SW480 (cell line): Measurements from ENCODE around the gene ADK.

ENCODE experiments used
- DNase-seq: peaks from one replicate; pipeline ENCODE4 v3.0.0-alpha.2; 2016; ENCODE audit warnings: low spot score

Gene ADK

DNA sequence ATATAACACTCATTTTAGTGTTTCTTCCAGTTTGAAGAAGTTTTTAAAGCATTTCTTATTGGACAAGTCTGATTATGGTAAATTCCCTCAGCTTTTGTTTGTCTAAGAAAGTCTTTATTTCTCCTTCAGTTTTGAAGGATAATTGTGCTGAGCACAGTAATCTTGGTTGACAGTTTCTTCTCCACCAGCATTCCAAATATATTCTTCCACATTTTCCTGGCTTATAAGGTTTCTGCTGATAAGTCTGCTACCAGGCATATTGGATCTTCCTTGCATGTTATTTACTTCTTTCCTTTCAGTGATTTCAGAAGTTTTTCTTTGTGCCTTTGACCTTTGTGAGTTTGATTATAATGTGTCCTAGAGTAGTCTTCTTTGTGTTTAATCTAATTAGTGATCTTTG, 210.7 kb downstream of the ADK start:
- no peak for DNase-seq

DNA sequence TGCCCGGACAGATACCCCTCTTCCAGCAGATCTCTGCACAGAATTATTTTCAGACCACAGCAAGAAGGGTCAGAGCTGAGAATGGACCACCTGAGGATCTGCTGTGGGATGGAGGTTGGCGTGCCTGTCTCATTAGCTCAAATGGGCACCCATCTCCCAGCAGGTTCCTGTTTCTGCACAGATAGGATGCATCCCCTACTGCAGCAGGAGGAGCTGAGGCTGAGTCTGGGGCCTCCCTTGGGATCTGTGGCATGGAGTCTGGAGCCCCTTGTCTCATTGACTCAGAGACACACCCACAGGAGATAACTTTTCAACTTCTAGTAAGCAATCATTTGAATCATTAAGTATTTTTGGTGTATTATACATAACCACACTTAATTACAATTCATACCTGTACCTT, 212.7 kb downstream of the ADK start:
- DNase-seq = no peak

GRCh38 chr10:74365109-74365508, 214.1 kb downstream of the ADK start:
- DNase-seq = no peak

DNA sequence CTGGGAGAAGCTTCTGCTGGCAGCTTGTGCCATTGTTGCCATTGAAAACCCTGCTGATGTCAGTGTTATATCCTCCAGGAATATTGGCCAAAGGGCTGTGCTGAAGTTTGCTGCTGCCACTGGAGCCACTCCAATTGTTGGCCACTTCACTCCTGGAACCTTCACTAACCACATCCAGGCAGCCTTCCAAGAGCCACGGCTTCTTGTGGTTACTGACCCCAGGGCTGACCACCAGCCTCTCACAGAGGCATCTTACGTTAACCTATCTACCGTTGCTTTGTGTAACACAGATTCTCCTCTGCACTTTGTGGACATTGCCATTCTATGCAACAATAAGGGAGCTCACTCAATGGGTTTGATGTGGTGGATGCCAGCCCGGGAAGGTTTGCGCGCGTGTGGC, 220.7 kb downstream of the ADK start:
- no peak for DNase-seq

GRCh38 chr10:74373059-74373458, 222.0 kb downstream of the ADK start:
- no peak for DNase-seq

GRCh38 chr10:74377476-74377875, 226.5 kb downstream of the ADK start:
- no peak for DNase-seq

DNA sequence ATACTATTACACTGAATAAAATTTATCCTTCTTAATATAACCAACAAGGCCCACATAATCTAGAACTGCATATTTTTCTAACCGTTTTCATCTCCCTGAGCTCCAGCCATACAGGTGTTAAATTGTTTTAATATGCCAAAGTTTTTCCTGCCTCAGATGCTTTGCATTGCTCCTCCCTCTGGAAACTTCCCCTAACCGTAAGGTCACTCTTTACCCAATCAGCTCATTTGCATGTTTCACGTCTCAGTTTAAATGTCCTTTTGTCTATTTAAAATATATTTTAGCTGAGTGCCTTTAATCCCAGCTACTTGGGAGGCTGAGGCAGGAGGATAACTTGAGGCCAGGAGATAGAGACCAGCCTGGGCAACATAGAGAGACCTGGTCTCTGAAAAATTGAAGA, 228.5 kb downstream of the ADK start:
- DNase-seq = no peak

DNA sequence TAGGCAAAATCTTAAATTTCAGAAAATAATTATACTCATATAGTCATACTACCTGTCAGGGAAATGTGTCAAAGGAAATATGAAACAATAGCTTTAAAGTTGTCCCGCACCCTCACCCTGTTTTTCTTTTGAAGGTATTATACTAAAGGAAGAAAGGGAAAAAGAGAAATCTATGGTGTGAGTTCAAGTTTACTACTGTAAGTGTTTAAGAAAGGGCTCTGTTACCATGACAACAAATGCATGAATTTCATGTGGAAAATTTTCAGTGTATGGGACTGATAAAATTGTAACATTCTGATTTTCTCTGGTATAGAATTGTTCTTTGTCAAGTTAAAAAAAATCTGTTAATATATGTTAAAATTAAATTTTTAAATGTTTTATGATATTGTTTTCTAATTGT, 229.8 kb downstream of the ADK start:
- DNase-seq = no peak

GRCh38 chr10:74381291-74381853, 230.4 kb downstream of the ADK start:
- DNase-seq = no peak

GRCh38 chr10:74382663-74383062, 231.6 kb downstream of the ADK start:
- no peak for DNase-seq

DNA sequence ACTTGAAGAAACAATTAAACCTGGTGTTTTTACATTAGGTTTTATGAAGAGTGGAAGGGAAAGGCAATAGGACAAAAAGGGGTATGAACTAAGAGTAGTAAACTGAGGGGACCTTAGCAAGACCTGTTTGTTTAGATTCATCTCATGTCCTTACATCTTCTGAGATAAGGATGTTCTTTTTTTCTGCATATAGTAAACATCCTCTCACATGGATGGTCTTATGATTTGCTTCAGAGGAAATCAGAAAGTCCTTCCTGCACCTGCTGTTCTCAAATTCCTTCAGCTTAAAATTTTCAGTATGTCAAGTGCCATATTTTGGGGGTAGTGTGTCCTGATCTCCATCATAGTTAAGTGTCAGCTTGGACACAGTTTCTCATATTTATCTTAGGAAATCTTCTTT, 232.6 kb downstream of the ADK start:
- no peak for DNase-seq

DNA sequence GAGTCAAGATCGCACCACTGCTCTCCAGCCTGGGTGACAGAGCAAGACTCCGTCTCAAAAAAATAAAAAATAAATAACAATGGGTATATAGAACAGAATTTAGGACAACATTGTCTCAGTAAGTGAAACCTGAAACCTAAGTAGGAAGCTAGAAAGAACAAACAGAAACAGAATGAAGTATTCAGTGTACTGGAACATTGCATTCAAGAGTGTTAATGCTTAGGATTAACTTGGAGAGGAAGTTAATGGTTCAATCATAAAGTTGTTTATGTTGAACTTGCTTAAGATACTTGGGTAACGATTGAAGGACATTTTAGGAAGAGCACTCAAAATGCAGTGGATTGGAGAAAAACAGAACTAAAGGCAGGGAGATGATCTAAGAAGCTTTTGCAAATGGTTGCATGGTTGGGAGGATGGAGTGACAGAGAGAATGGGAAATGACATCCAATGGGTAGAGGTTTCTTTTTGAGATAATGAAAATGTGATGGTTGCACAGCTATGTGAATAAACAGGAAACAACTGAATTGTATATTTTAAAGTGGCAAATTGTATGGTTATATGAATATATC, 233.7 kb downstream of the ADK start:
- no peak for DNase-seq

DNA sequence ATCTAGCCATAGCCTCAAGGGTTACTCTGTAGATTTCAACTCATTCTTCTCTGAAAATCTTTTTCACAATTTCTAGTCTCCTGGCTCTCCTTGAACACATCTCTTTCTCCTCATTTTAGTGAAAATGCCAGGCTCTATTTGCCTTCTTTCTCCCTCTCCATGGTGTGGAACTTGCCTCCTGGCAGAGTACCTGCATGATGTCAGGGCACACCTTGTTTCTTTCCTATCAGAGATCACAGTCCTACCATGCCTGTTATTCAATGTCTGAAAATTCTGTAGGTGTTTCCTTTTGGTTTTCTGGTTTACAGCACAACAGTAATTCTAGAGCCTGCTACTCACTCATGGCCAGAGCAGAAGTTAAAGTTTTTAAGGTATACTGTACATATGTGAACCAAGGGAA, 237.8 kb downstream of the ADK start:
- no peak for DNase-seq

DNA sequence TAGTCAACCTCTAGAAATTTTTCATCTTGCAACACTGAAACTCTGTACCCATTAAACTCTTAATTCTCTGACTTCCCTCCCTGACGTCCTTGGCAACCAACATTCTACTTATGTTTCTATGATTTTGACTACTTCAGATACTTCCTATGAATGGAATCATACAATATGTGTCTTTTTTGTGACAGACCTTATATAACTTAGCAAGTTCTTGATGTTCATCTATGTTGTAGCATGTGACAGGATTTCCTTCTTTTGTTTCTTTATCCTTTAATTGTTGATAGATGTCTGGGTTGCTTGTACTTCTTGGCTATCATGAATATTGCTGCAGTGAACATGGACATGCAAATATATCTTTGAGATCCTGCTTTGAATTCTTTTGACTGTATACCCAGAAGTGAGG, 240.8 kb downstream of the ADK start:
- DNase-seq = no peak

GRCh38 chr10:74394416-74394969, 243.5 kb downstream of the ADK start:
- DNase-seq = no peak

GRCh38 chr10:74400186-74400585, 249.2 kb downstream of the ADK start:
- no peak for DNase-seq

GRCh38 chr10:74406006-74406405, 255.0 kb downstream of the ADK start:
- no peak for DNase-seq

DNA sequence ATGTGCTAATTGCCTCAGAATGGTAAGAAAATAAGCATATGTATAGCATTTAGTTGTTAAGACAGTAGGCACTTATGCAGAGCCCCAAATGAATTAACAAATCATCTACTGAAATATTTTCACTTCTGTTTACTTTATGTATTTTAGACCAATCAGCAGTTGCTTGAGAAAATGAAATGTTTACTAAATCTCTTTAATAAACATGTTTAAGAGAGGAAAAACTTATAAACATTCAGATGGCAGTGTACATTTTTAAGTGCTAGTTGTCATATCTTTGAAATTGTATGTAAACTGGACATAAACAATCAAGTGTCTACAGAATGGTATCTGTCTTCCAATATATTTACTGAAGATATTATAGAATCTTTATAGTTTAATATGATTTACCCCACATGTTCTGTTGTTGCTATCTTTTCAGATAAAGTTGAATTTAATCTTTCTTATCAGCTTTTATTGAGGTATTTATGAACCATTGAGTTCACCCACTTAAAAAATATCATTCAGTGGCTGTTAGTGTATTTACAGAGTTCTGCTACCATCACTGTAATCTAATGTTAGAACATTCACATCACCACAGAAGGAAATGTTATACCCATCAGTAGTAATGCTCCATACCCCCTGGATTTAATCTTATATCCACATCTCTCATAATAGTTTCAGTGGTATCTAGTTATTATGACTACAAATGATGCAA, 264.3 kb downstream of the ADK start:
- no peak for DNase-seq

DNA sequence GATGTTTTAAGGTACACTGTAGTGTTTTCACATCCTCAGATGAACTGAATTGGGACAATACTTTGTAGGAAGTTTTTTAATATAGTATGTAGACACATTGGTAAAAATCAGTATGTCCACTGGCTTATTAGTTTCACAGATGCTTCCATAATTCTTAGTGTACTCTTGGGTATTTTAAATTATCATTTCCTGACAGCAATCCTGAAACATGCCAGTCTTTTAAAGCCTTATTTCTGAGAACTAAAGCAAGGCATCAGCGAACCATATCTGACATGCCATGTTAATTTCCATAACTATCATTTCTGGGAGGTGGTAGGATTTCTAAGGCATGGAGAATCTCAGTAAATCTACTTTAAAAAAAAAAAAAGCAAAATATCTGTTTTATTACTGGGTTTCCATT, 266.4 kb downstream of the ADK start:
- DNase-seq = no peak

DNA sequence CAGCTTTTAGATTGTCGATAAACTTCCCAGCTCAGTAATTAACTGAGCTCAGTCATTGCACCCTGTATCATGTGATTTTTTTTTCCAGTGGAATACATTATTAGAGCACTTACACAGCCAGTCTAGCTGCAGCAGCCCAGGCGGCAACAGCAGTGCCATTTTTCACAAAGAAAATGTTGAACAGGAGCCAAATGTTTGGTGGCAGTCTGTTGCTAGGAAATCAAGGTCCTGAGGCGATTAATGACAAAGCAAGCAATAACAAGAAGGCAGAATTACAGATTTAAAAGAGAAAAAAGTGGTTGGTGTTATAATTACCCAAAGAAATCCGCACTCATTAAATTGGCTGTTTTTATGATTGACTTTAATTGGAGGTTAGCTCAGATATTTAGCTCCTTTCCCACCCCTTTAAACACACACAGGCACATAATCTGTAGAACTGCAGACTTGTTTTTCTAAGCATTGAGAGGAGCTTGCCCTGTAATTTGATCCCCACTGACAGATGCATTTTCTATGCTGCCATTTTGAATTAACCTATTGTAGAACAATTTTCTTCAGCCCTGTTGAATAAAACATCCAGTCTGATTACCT, 267.4 kb downstream of the ADK start:
- no peak for DNase-seq

DNA sequence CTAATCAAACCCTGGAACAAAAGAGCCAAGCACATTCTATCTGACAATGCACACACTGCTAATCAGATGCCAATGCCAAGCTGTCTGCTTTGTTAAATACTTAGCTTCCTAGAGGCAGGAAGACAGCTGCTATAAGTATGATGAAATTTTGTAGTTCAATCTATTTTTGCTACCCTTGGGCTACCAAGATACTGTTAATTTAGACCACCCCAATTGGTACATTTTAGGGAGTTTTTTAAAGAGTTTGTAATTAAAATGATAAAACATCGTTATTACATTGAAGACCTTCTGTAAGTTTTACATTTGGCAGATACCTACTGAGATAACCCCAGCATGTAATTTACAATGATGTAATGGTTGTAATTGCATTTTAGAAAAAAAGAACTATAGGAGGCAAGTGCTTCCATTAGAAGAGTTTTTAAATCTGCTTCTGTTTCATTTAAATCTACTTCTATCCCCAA, 268.5 kb downstream of the ADK start:
- DNase-seq = no peak

DNA sequence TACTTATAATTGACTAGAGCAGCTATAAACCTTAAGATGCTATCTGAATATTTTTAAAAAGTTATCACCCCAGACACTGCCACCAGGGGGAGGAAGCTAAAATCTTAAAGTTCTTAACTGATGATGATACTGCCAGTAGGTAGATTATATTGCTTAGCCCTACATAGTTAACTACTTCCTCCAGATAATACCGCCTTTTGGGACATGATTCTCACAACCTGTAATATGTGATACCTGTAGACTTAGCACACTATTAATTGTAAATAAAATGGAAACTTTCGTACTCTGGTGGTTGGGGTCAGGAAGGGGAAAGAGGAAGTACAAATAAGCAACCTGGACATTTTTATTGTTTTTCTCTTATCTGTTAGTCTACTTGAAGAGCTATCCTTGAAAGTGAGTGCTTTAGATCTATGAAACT, 268.9 kb downstream of the ADK start:
- no peak for DNase-seq

- DNase-seq = no peak
Observed at GRCh38 chr10:74424565-74424964, 273.5 kb downstream of the ADK start.
